ENCODE results near the gene KRT84.

- TF ChIP-seq CTCF (IDR thresholded peaks at IDR 0.05) (no peak), POLR2A (IDR thresholded peaks at IDR 0.05) (no peak), EP300 (IDR thresholded peaks at IDR 0.05) (no peak), POLR2AphosphoS5 (IDR thresholded peaks at IDR 0.05) (no peak)
These were observed 36.3 kb downstream of the KRT84 start for GRCh38 chr12:52349196-52349595.

Data from stomach (tissue), 4 donors.